DOHH2 (cell line): ENCODE results near the gene GPC6.

ENCODE experiments used
- H3F3A ChIP-seq: fragments of 200-600 bp; sonication (generic), shearing (Covaris generic); 2 replicates; pipeline ENCODE4 v1.6.0; 2016; ENCODE audit warnings: antibody characterized with exemption, mild to moderate bottlenecking; ENCODE audit not compliant: control insufficient read depth, insufficient read depth
- H3K27ac ChIP-seq: fragments of 200-600 bp; sonication (generic); 2 replicates; pipeline ENCODE4 v1.5.1; 2014; ENCODE audit warnings: low read depth, mild to moderate bottlenecking, low read length, moderate library complexity
- H3K27me3 ChIP-seq: fragments of 200-600 bp; sonication (generic); 2 replicates; pipeline ENCODE4 v1.6.1; 2014; ENCODE audit warnings: mild to moderate bottlenecking, low read length, mixed read lengths; ENCODE audit not compliant: control insufficient read depth
- H3K36me3 ChIP-seq: fragments of 200-600 bp; sonication (generic); 2 replicates; pipeline ENCODE4 v1.6.1; 2014; ENCODE audit warnings: mild to moderate bottlenecking, low read length, moderate library complexity, mixed read lengths; ENCODE audit not compliant: control insufficient read depth
- H3K4me1 ChIP-seq: fragments of 200-600 bp; sonication (generic); 2 replicates; pipeline ENCODE4 v1.6.1; 2014; ENCODE audit warnings: mild to moderate bottlenecking, low read length, mixed read lengths; ENCODE audit not compliant: control insufficient read depth
- H3K4me2 ChIP-seq: fragments of 200-600 bp; sonication (generic); 2 replicates; pipeline ENCODE4 v1.6.0; 2014; ENCODE audit warnings: mild to moderate bottlenecking, low read length, moderate library complexity
- H3K4me3 ChIP-seq: fragments of 200-600 bp; sonication (generic); 2 replicates; pipeline ENCODE4 v1.5.1; 2014; ENCODE audit warnings: mild to moderate bottlenecking, low read length, mixed read lengths
- H3K79me2 ChIP-seq: fragments of 200-600 bp; sonication (generic); 2 replicates; pipeline ENCODE4 v1.6.1; 2014; ENCODE audit warnings: mild to moderate bottlenecking, low read length, mixed read lengths; ENCODE audit not compliant: control insufficient read depth
- H3K9me2 ChIP-seq: fragments of 200-600 bp; sonication (generic); replicated peaks from 2 replicates; pipeline ENCODE4 v1.6.1; 2014; ENCODE audit warnings: mild to moderate bottlenecking, low read length, mixed read lengths; ENCODE audit not compliant: control insufficient read depth
- H3K9me3 ChIP-seq: fragments of 200-600 bp; sonication (generic); 2 replicates; pipeline ENCODE4 v1.6.1; 2014; ENCODE audit warnings: antibody characterized with exemption, low read length, mixed read lengths; ENCODE audit not compliant: control insufficient read depth, insufficient read depth
- H4K20me1 ChIP-seq: fragments of 200-600 bp; sonication (generic); 2 replicates; pipeline ENCODE4 v1.6.0; 2014; ENCODE audit warnings: low read depth, mild to moderate bottlenecking, antibody characterized with exemption, low read length, moderate library complexity; ENCODE audit not compliant: control insufficient read depth, insufficient read depth
- EZH2phosphoT487 ChIP-seq: fragments of 200-600 bp; sonication (generic); IDR thresholded peaks from 2 replicates; pipeline ENCODE4 v1.6.1; 2017; ENCODE audit warnings: borderline replicate concordance, mild to moderate bottlenecking, antibody characterized with exemption, low read length, moderate library complexity, mixed read lengths
- TF ChIP-seq, protein P1 (sequence below): fragments of 200-600 bp; sonication (generic); IDR thresholded peaks from one replicate; pipeline ENCODE4 v1.5.1; 2014; ENCODE audit warnings: antibody characterized with exemption, mild to moderate bottlenecking, low read depth, low read length; ENCODE audit not compliant: poor library complexity, severe bottlenecking

The GPC6 gene

DNA sequence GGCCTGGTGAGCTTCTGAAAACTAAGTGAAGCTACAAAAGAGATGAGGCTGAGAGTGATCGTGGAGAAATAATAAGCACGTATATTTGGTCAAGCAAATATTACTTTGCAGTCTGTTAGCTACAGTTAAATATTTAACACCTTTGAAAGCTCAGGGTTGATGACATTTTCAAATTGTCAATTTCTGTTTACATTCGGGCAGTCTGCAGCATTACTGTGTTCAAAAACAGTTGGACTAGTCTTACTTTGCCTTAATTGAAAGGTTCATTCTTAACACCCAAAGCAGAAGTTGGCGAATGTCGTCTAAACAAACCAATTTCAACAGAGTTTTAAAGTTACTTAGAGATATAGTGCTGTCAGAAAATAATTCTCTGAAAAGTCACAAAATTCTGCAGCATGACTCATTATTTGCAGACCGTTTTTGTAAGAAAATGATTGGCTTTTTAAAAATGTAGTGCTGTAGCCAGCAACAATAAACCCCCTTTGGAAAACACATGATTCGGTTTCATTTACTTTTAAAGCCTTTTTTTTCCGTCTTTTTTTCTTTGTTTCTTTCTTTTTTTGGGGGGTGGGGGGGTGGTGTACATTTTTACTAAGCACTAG is 549.0 kb downstream of the GPC6 start:
- TF ChIP-seq EZH2phosphoT487 = no peak
- TF ChIP-seq, protein P1, sequence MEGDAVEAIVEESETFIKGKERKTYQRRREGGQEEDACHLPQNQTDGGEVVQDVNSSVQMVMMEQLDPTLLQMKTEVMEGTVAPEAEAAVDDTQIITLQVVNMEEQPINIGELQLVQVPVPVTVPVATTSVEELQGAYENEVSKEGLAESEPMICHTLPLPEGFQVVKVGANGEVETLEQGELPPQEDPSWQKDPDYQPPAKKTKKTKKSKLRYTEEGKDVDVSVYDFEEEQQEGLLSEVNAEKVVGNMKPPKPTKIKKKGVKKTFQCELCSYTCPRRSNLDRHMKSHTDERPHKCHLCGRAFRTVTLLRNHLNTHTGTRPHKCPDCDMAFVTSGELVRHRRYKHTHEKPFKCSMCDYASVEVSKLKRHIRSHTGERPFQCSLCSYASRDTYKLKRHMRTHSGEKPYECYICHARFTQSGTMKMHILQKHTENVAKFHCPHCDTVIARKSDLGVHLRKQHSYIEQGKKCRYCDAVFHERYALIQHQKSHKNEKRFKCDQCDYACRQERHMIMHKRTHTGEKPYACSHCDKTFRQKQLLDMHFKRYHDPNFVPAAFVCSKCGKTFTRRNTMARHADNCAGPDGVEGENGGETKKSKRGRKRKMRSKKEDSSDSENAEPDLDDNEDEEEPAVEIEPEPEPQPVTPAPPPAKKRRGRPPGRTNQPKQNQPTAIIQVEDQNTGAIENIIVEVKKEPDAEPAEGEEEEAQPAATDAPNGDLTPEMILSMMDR = no peak
- no peak overlapping the region for H3K4me2 ChIP-seq

DNA sequence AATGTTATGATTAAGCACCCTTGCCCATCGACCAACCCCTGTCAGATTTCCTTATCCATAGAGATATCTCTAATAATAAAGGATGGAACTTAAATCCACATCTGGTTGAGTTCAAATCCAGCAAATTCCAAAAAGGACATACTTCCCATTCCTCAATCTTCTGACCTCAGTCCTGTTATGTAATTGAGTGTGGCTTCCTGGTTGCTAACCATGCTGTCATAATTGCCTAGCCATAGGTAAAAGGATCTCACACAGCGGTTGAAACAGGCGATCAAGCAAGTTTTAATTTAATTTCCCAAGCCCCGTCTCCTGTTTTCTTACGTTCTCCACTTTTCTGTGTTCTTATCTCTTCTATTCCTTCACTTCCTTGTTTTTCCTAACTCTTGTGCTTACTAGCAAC is 550.3 kb downstream of the GPC6 start:
- H3K9me2 ChIP-seq = no peaks in the 10 kb centered on the region
- H3K4me1 ChIP-seq = no peaks in the 10 kb centered on the region
- no peaks in the 10 kb centered on the region for H3K79me2 ChIP-seq
- H3F3A ChIP-seq = no peaks in the 10 kb centered on the region
- H4K20me1 ChIP-seq = no peaks in the 10 kb centered on the region
- no peak overlapping the region for H3K4me2 ChIP-seq
- H3K4me3 ChIP-seq = no peak overlapping the region
- H3K27me3 ChIP-seq = no peaks in the 10 kb centered on the region
- no peaks in the 10 kb centered on the region for H3K9me3 ChIP-seq
- TF ChIP-seq, protein P1 = no peak
- H3K36me3 ChIP-seq = no peaks in the 10 kb centered on the region
- no peak overlapping the region for H3K27ac ChIP-seq

More for the DNA sequence above, 549.0 kb downstream of the GPC6 start:
- H3K36me3 ChIP-seq = no peaks in the 10 kb centered on the region
- H3K79me2 ChIP-seq = no peaks in the 10 kb centered on the region
- H3K9me3 ChIP-seq = no peaks in the 10 kb centered on the region
- no peaks in the 10 kb centered on the region for H3F3A ChIP-seq
- H4K20me1 ChIP-seq = no peaks in the 10 kb centered on the region
- H3K4me3 ChIP-seq = no peak overlapping the region
- no peaks in the 10 kb centered on the region for H3K9me2 ChIP-seq
- H3K27ac ChIP-seq = no peak overlapping the region
- H3K4me1 ChIP-seq = no peaks in the 10 kb centered on the region
- no peaks in the 10 kb centered on the region for H3K27me3 ChIP-seq

DNA sequence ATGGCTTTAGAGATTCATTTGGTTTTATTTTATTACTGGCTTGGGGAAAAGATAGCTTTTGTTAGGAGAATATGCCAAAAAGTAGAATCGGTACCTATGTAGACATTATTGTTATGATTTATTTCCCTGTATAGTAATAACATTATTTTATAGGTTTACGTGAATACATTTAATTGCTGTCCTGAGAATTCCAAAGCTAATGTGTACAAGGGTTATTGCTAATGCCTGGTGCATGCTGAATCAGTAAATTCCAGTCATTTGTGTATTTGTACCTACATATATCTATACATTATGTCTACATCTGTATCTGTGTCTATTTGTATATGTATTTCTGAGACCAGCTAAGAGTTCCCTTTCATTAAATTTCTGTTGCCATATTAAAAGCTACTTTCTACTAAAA is 550.9 kb downstream of the GPC6 start:
- H3K4me1 ChIP-seq = no peaks in the 10 kb centered on the region
- H3K27ac ChIP-seq = no peak overlapping the region
- no peak overlapping the region for H3K4me2 ChIP-seq
- no peaks in the 10 kb centered on the region for H3K9me3 ChIP-seq
- no peaks in the 10 kb centered on the region for H3K79me2 ChIP-seq
- H3F3A ChIP-seq = no peaks in the 10 kb centered on the region
- H3K9me2 ChIP-seq = no peaks in the 10 kb centered on the region
- H3K36me3 ChIP-seq = no peaks in the 10 kb centered on the region
- no peaks in the 10 kb centered on the region for H4K20me1 ChIP-seq
- no peak for TF ChIP-seq EZH2phosphoT487
- TF ChIP-seq, protein P1 = no peak
- H3K4me3 ChIP-seq = no peak overlapping the region
- H3K27me3 ChIP-seq = no peaks in the 10 kb centered on the region
